HG02588 (cell line): ENCODE measurements around the gene C6orf89.
"Not testable (repeated sequence)": the region's sequence is repeated elsewhere in the genome, so short reads cannot be mapped to it uniquely, and the experiment has no call there.

Experiments used
- ATAC-seq: cut with Tn5 transposase; IDR thresholded peaks from one replicate; pipeline ENCODE4 v1.9.1; 2021; ENCODE audit warnings: mild to moderate bottlenecking, moderate library complexity; ENCODE audit not compliant: unreplicated experiment

C6orf89 gene

GRCh38 chr6:36886950-36887618 lies 1.3 kb downstream of the C6orf89 start:
- ATAC-seq = no peak

DNA sequence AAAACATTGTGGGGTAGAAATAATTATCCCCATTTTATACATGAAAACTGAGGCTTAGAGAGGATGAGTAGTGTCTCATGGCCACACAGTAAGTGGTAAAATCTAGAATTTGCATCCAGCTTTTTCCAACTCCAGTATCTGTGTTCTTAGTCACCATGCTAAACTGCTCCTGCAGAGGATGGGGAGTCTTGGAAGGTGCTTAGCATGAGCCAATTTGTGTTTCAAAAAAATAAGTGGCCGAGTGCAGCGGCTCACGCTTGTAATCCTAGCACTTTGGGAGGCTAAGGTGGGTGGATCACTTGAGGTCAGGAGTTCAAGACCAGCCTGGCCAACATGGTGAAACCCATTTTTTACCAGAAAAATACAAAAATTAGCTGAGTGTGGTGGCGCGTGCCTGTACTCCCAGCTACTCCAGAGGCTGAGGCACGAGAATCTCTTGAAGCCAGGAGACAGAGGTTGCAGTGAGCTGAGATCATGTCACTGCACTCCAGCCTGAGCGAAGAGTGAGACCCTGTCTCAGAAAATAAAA lies 2.4 kb downstream of the C6orf89 start:
- ATAC-seq = no peak

DNA sequence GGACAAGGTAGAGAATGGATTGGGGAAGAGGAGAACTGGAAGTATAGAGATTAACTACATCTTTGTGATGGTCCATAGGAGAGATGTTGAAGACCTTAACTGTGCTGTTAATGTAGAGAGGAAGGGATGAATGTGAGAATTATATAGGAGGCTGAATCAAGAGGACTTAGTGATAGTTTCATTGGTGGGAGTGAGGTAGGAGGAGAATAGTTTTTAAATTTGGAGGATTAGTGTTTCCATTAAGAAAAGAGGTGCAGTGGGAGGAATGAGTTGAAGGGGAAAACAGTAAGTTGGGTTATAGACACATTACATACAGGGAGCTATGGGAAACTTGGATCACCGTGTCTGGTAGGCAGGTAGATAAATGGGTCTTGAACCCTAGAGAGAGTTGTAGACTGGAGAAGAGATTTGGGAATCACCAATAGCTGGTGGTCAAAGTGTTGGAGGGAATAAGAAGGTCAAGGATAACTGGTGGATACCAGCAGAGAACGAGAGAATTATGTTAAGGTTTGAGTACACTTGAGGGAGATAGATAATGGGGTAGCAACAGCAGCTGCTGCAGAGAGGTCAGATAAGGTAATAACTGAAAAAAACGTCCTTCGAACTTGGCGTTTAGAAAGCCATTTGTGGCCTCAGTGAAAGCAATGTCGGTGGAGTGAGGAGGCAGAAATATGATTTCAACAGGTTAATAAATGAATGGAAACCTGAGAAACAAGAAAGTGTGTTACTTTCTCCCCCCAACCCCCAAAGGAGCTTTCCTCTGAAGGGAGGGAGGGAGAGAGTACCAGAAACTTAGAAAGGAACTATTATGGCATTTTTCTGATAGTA lies 3.1 kb downstream of the C6orf89 start:
- no peak for ATAC-seq

GRCh38 chr6:36890112-36890663 lies 4.4 kb downstream of the C6orf89 start:
- no peak for ATAC-seq

- ATAC-seq = not testable (repeated sequence)
These were observed 5.4 kb downstream of the C6orf89 start for GRCh38 chr6:36891153-36891552.

GRCh38 chr6:36893976-36894932 lies 8.5 kb downstream of the C6orf89 start:
- no peak for ATAC-seq

GRCh38 chr6:36897609-36898008 lies 11.9 kb downstream of the C6orf89 start:
- no peak for ATAC-seq

- no peak for ATAC-seq
These were observed 18.4 kb downstream of the C6orf89 start for GRCh38 chr6:36904114-36904513.

GRCh38 chr6:36904851-36905393 lies 19.2 kb downstream of the C6orf89 start:
- no peak for ATAC-seq

GRCh38 chr6:36906539-36907325 lies 21.0 kb downstream of the C6orf89 start:
- ATAC-seq = no peak

DNA sequence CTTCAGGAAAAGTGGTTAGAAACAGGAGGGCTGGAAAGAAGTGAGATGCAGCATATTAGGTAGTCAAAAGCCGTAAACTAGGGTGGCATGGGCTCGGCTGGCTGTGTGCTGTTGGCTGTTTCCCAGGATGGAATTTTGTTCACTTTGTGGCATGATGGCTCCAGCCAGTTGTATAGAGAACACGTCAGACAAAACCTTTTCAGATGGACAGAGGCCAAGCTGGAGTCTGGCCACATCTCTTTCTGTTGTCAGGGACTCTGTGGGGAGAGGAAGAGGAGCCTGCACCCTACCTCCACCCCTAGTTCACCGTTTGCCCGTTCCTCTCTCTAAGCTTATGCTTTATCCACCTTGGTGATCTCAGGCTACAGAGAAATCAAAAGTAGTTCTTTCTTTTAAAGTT lies 22.0 kb downstream of the C6orf89 start:
- no peak for ATAC-seq

- no peak for ATAC-seq
These were observed 23.0 kb downstream of the C6orf89 start for GRCh38 chr6:36908747-36909146.

GRCh38 chr6:36912030-36912454 lies 26.3 kb downstream of the C6orf89 start:
- ATAC-seq = no peak

- peak; percentile 84 for ATAC-seq
These were observed 26.8 kb downstream of the C6orf89 start for GRCh38 chr6:36912586-36912985.

- ATAC-seq = no peak
These were observed 27.3 kb downstream of the C6orf89 start for GRCh38 chr6:36913082-36913481.

- ATAC-seq = no peak
These were observed 28.6 kb downstream of the C6orf89 start for GRCh38 chr6:36914227-36914794.

DNA sequence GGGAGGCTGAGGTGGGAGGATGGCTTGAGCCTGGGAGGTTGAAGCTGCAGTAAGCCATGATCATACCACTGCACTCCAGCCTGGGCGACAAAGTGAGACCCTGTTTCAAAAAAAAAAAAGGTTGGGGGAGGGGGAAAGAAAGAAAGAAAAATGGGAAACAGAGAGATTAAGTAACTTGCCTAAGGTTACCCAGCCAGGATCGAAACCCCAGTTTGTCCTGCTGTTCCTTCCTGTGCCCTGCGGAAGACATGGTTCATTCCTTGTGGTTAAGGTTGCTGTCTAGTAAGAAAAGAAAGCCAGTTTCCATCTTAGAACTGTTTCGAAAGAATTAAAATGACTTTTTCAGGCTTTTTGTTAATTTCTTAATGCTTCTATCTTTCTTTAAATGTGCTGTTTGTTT lies 29.8 kb downstream of the C6orf89 start:
- no peak for ATAC-seq

- ATAC-seq = no peak
These were observed 30.4 kb downstream of the C6orf89 start for GRCh38 chr6:36916126-36916525.

- ATAC-seq = no peak
These were observed 31.9 kb downstream of the C6orf89 start for GRCh38 chr6:36917541-36918193.
